HUES48 (cell line): ENCODE data around the gene CTDSPL.
"Not testable (repeated sequence)": the region's sequence is repeated elsewhere in the genome, so short reads cannot be mapped to it uniquely, and the experiment has no call there.

ENCODE experiments used
- H3K27ac ChIP-seq: one replicate; pipeline ENCODE4 v1.7.0; 2013; ENCODE audit warnings: low read depth, low read length, inconsistent platforms
- H3K27me3 ChIP-seq: 2 replicates; pipeline ENCODE4 v1.6.1; 2013; ENCODE audit warnings: mild to moderate bottlenecking, low read length; ENCODE audit not compliant: control insufficient read depth, insufficient read depth
- H3K36me3 ChIP-seq: 2 replicates; pipeline ENCODE4 v1.6.1; 2013; ENCODE audit warnings: low read length; ENCODE audit not compliant: control insufficient read depth, insufficient read depth
- H3K4me1 ChIP-seq: 2 replicates; pipeline ENCODE4 v1.6.1; 2013; ENCODE audit warnings: mild to moderate bottlenecking, low read length; ENCODE audit not compliant: control insufficient read depth, insufficient read depth
- H3K4me3 ChIP-seq: 2 replicates; pipeline ENCODE4 v1.5.1; 2013; ENCODE audit warnings: mild to moderate bottlenecking, low read depth, low read length
- H3K9ac ChIP-seq: 2 replicates; pipeline ENCODE4 v1.6.1; 2013; ENCODE audit warnings: mild to moderate bottlenecking, low read depth, low read length, moderate library complexity
- H3K9me3 ChIP-seq: 2 replicates; pipeline ENCODE4 v1.6.1; 2013; ENCODE audit warnings: low read length; ENCODE audit not compliant: control insufficient read depth, insufficient read depth

The CTDSPL gene

GRCh38 chr3:37969596-37970100, 108.0 kb downstream of the CTDSPL start:
- Histone ChIP-seq H3K9ac (no peak overlapping the region), H3K4me1 (no peaks in the 10 kb centered on the region; the same call in 1 of the 2 replicates), H3K27ac (no peak overlapping the region), H3K36me3 (no peaks in the 10 kb centered on the region), H3K4me3 (no peak overlapping the region), H3K9me3 (no peaks in the 10 kb centered on the region), H3K27me3 (no peaks in the 10 kb centered on the region)

- no peaks in the 10 kb centered on the region for H3K9me3 ChIP-seq
- no peak overlapping the region for H3K4me3 ChIP-seq
- no peak overlapping the region for H3K27ac ChIP-seq
- H3K4me1 ChIP-seq: no peaks in the 10 kb centered on the region; the same call in 1 of the 2 replicates
- no peak overlapping the region for H3K9ac ChIP-seq
- H3K27me3 ChIP-seq: no peaks in the 10 kb centered on the region
- H3K36me3 ChIP-seq: peaks cover 3% of the 10 kb centered on the region; the same call in 1 of the 2 replicates
Measured at GRCh38 chr3:37970802-37971201, 109.1 kb downstream of the CTDSPL start.

DNA sequence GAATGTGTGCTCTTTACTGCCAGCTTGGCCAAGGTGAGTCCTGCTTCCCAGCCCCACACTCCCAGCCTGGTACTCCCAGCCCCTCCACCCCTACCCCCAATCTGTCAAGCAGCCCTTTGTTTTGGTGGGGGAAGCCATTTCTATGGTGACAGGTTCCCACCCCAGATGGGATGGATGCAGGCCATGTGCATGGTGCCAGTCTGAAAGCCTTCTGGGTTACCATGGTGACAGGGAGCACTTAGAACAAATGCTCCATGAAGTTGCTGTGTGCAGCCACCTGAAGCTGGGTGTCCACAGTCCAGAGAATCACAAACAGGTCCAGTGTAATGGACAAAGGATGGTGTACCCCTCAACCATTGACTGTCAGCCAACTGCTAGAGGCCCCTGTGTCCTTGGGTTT, 109.8 kb downstream of the CTDSPL start:
- H3K27me3 ChIP-seq: no peaks in the 10 kb centered on the region
- H3K4me1 ChIP-seq: no peaks in the 10 kb centered on the region; the same call in 1 of the 2 replicates
- no peaks in the 10 kb centered on the region for H3K9me3 ChIP-seq
- no peak overlapping the region for H3K4me3 ChIP-seq
- H3K27ac ChIP-seq: no peak overlapping the region
- peaks cover 8% of the 10 kb centered on the region for H3K36me3 ChIP-seq
- no peak overlapping the region for H3K9ac ChIP-seq

GRCh38 chr3:37972056-37972455, 110.4 kb downstream of the CTDSPL start:
- H3K9me3 ChIP-seq, H3K27ac ChIP-seq, H3K9ac ChIP-seq, H3K4me3 ChIP-seq, H3K27me3 ChIP-seq, H3K4me1 ChIP-seq: not testable (repeated sequence)
- H3K36me3 ChIP-seq: peaks cover 12% of the 10 kb centered on the region

GRCh38 chr3:37973246-37974054, 111.8 kb downstream of the CTDSPL start:
- Histone ChIP-seq H3K4me1 (no peaks in the 10 kb centered on the region; the same call in 1 of the 2 replicates), H3K36me3 (peaks cover 12% of the 10 kb centered on the region), H3K27me3 (no peaks in the 10 kb centered on the region), H3K4me3 (no peak overlapping the region), H3K27ac (no peak overlapping the region), H3K9me3 (no peaks in the 10 kb centered on the region), H3K9ac (no peak overlapping the region)

GRCh38 chr3:37974121-37975083, 112.7 kb downstream of the CTDSPL start:
- peaks cover 12% of the 10 kb centered on the region for H3K36me3 ChIP-seq
- no peak overlapping the region for H3K4me3 ChIP-seq
- H3K27me3 ChIP-seq: no peaks in the 10 kb centered on the region
- no peaks in the 10 kb centered on the region for H3K9me3 ChIP-seq
- H3K4me1 ChIP-seq: no peaks in the 10 kb centered on the region; the same call in 1 of the 2 replicates
- H3K9ac ChIP-seq: no peak overlapping the region
- no peak overlapping the region for H3K27ac ChIP-seq

- Histone ChIP-seq H3K27ac (no peak overlapping the region), H3K9ac (no peak overlapping the region), H3K36me3 (peaks cover 18% of the 10 kb centered on the region), H3K9me3 (no peaks in the 10 kb centered on the region), H3K4me1 (no peaks in the 10 kb centered on the region), H3K27me3 (no peaks in the 10 kb centered on the region), H3K4me3 (no peak overlapping the region)
Measured at GRCh38 chr3:37979541-37980461, 118.1 kb downstream of the CTDSPL start.

DNA sequence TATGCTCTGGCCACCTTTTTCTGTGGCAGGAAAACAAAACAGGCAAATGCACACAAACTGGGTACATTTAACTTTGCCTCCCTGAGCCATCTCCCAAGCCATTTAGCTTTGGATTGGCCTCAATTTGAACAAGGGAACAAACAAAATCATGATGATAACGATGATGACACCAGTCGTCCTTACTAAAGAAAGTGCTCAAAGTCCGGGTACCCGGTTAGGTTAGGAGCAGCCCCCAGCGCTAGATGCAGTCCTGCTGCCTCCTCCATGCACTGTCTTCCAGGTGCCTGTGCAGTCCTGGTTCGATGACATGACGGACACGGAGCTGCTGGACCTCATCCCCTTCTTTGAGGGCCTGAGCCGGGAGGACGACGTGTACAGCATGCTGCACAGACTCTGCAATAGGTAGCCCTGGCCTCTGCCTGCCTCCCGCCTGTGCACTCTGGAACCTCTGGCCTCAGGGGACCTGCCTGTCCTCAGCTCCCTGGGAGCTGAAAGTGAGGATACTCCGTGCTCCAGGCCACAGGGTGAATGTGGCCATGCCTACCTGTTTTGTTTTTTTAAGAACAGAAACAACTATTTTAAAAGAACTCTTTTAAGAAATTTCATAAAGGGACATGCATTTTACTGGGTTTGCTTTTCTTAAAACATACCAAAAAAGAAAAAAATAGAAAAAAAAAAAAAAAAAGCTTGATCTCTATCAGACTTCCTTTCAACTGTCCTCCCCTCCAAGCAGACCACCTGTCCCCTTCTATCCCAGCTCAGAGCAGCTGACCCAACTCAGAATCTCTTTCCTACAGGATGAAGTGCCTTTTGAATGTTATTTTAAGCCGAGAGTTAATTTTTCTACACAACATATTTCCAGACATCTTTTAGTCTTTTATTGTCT, 119.0 kb downstream of the CTDSPL start:
- H3K9ac ChIP-seq: no peak overlapping the region
- H3K27ac ChIP-seq: no peak overlapping the region
- H3K36me3 ChIP-seq: peaks cover 16% of the 10 kb centered on the region
- no peaks in the 10 kb centered on the region for H3K27me3 ChIP-seq
- no peaks in the 10 kb centered on the region for H3K9me3 ChIP-seq
- H3K4me3 ChIP-seq: no peak overlapping the region
- H3K4me1 ChIP-seq: no peaks in the 10 kb centered on the region

GRCh38 chr3:37981348-37981664, 119.6 kb downstream of the CTDSPL start:
- H3K36me3 ChIP-seq: peaks cover 10% of the 10 kb centered on the region
- H3K27me3 ChIP-seq: no peaks in the 10 kb centered on the region
- H3K9ac ChIP-seq: no peak overlapping the region
- no peaks in the 10 kb centered on the region for H3K9me3 ChIP-seq
- H3K4me1 ChIP-seq: no peaks in the 10 kb centered on the region
- H3K27ac ChIP-seq: no peak overlapping the region
- H3K4me3 ChIP-seq: no peak overlapping the region
